ENCODE results near the gene EFNA5. TPM values are rescaled to one million over a fixed set of nuclear protein-coding genes. Genes with fewer than 3 reads are reported as not detected.

EFNA5 gene
- total and polyA plus RNA-seq, 10 of the 15 experiments (the other 5 are each of a cell fraction or from before 2014, with no cell fraction given), result 0.19 to 12.6 (median 3.9) TPM

- Histone ChIP-seq H3K27ac (ENCODE audit: control insufficient read depth, insufficient read depth) (no peak overlapping the region), H3K36me3 (ENCODE audit: control insufficient read depth in 2 of 2, insufficient read depth in 2 of 2, low read length in 1 of 2) (no peaks in the 10 kb centered on the region), H3K9me3 (replicated peaks; ENCODE audit: control insufficient read depth, insufficient read depth, low read length) (no peaks in the 10 kb centered on the region; the same call in 2 of the 3 replicates), H3K79me2 (ENCODE audit: control insufficient read depth, insufficient read depth, low read length) (no peaks in the 10 kb centered on the region), H3K4me2 (ENCODE audit: control insufficient read depth, insufficient read depth) (no peak overlapping the region), H3K4me3 (no peak overlapping the region), H2AFZ (ENCODE audit: control insufficient read depth, low read depth, low read length) (no peak overlapping the region), H3K9ac (ENCODE audit: control insufficient read depth, insufficient read depth, low read length) (no peak overlapping the region), H4K20me1 (ENCODE audit: control insufficient read depth, insufficient read depth) (no peaks in the 10 kb centered on the region), H3K27me3 (replicated peaks in 1 of 2; ENCODE audit: control insufficient read depth in 2 of 2, insufficient read depth in 2 of 2, low read length in 1 of 2) (no peaks in the 10 kb centered on the region), H3K4me1 (ENCODE audit: control insufficient read depth, insufficient read depth, low read length) (no peaks in the 10 kb centered on the region)
- intact Hi-C loops (cut with micrococcal nuclease; ENCODE audit: unreplicated experiment) (no loop called here), in situ Hi-C loops (cut with MboI) (no loop called here)
- SMC1A ChIA-PET (ENCODE audit: uncharacterized antibody, unreplicated experiment), result interaction anchor here (1.0 to 3.5 kb wide), 10 partner anchors 9 to 157 kb away, joined by 3 to 11 read pairs (median 4); no protein-coding TSS in a partner anchor
- BruUV-seq (replicated peaks), result no TSS peak
- RAD21 ChIA-PET (ENCODE audit: unreplicated experiment), result interaction anchor here (1.6 to 2.0 kb wide), 2 partner anchors 18 to 24 kb away, joined by 4 to 5 read pairs; no protein-coding TSS in a partner anchor
- DNase-seq (ENCODE audit: low read depth, low spot score) (no peak), FAIRE-seq (no peak), ATAC-seq (no peak)
- POLR2A ChIA-PET, result interaction anchor here (0.6 to 1.5 kb wide), 2 partner anchors 12 to 16 kb away, joined by 3 read pairs; no protein-coding TSS in a partner anchor
- WGBS (ENCODE audit: insufficient coverage, insufficient replicate concordance, low lambda C conversion rate, missing lambda C conversion rate), result 12% methylated on average over 2 of the region's 2 CpGs
- TF ChIP-seq TAF1 (IDR thresholded peaks at IDR 0.05; ENCODE audit: borderline replicate concordance, low read depth, low read length) (no peak), NBN (IDR thresholded peaks at IDR 0.05) (no peak), GABPA (IDR thresholded peaks at IDR 0.05; ENCODE audit: low read depth) (no peak), TBL1XR1 (IDR thresholded peaks at IDR 0.05; ENCODE audit: low read depth, low read length) (no peak), CHD2 (IDR thresholded peaks at IDR 0.05; ENCODE audit: borderline replicate concordance, low read depth, low read length) (no peak), ZBTB11 (CRISPR knock-in tag; IDR thresholded peaks at IDR 0.05) (no peak), HDGF (IDR thresholded peaks at IDR 0.05) (no peak), YBX1 (IDR thresholded peaks at IDR 0.05) (no peak)
- CTCF ChIA-PET, result interaction anchor here (0.5 to 1.5 kb wide), 4 partner anchors 11 to 291 kb away, joined by 3 read pairs; no protein-coding TSS in a partner anchor
Measured at GRCh38 chr5:107414802-107415201, 255.9 kb downstream of the EFNA5 start.
